Esophagus (tissue), 2 donors: ENCODE measurements around the gene UAP1L1. TPM values are rescaled to one million over a fixed set of nuclear protein-coding genes. Genes with fewer than 3 reads are reported as not detected.

Source experiments
- H3K27ac ChIP-seq, 2 donors: one replicate each; pipeline ENCODE4 v1.5.1; 2013; ENCODE audit warnings: low read depth in 2 of 2, mild to moderate bottlenecking in 2 of 2, inconsistent platforms in 1 of 2, low read length in 1 of 2, moderate library complexity in 1 of 2
- H3K27me3 ChIP-seq, 2 donors: one replicate each; pipeline ENCODE4 v1.6.1; 2013; ENCODE audit warnings: low read length in 2 of 2, control low read depth in 1 of 2, mild to moderate bottlenecking in 1 of 2; ENCODE audit not compliant: insufficient read depth in 2 of 2, control insufficient read depth in 1 of 2
- H3K36me3 ChIP-seq, 2 donors: one replicate each; pipeline ENCODE4 v1.6.1; 2013; ENCODE audit warnings: low read length in 1 of 2; ENCODE audit not compliant: control insufficient read depth in 2 of 2, insufficient read depth in 2 of 2
- H3K4me1 ChIP-seq, 2 donors: one replicate each; pipeline ENCODE4 v1.6.1; 2013; ENCODE audit warnings: low read length in 1 of 2; ENCODE audit not compliant: control insufficient read depth in 2 of 2, insufficient read depth in 2 of 2
- H3K4me3 ChIP-seq, 2 donors: one replicate each; pipeline ENCODE4 v1.5.1; 2013; ENCODE audit warnings: low read length in 2 of 2, mild to moderate bottlenecking in 2 of 2, low read depth in 1 of 2, moderate library complexity in 1 of 2
- H3K9me3 ChIP-seq, 2 donors: one replicate each; pipeline ENCODE4 v1.6.1; 2013; ENCODE audit warnings: mild to moderate bottlenecking in 2 of 2, low read depth in 1 of 2, low read length in 1 of 2, moderate library complexity in 1 of 2; ENCODE audit not compliant: control insufficient read depth in 2 of 2, insufficient read depth in 1 of 2
- WGBS, 2 donors: extraction: QIAGEN DNeasy Blood & Tissue Kit; methylation state at CpG; one replicate each; pipeline ENCODE4 v1.1.7; 2013; 5-methylcytosine and 5-hydroxymethylcytosine counted together
- polyA plus RNA-seq, 2 donors: library from polyadenylated mRNA; stranded (reverse); fragments of 200-250 nt; gene quantifications; one replicate each; pipeline ENCODE4 v1.2.3, GENCODE V29; 2013
- donor health status: healthy with polysubstance abuse.
- donor health status: Bipolar disorder and iron deficiency.

The UAP1L1 gene
- polyA plus RNA-seq, 2 donors = 2.9 to 3.8 TPM

- H3K27ac ChIP-seq = no peak overlapping the region
- H3K9me3 ChIP-seq = no peaks in the 10 kb centered on the region
- H3K27me3 ChIP-seq = peaks cover 0 to 3% of the 10 kb centered on the region in 2 donors
- no peak overlapping the region for H3K4me3 ChIP-seq
- 55 to 69% methylated on average over 15 to 16 of the region's 16 CpGs for WGBS, 2 donors
- peaks cover 0 to 3% of the 10 kb centered on the region in 2 donors for H3K36me3 ChIP-seq
- H3K4me1 ChIP-seq = peaks cover 8 to 20% of the 10 kb centered on the region in 2 donors
These were observed 36.2 kb upstream of the UAP1L1 start for GRCh38 chr9:137041124-137041523.

GRCh38 chr9:137042751-137043727 is 34.3 kb upstream of the UAP1L1 start:
- Histone ChIP-seq H3K4me1 (peaks cover 13 to 23% of the 10 kb centered on the region in 2 donors), H3K4me3 (no peak overlapping the region), H3K36me3 (peaks cover 0 to 3% of the 10 kb centered on the region in 2 donors), H3K27ac (peak overlapping the region; percentile 26 to 56), H3K27me3 (peaks cover 0 to 3% of the 10 kb centered on the region in 2 donors), H3K9me3 (no peaks in the 10 kb centered on the region)
- WGBS, 2 donors = 76 to 81% methylated on average over 36 of the region's 36 CpGs

DNA sequence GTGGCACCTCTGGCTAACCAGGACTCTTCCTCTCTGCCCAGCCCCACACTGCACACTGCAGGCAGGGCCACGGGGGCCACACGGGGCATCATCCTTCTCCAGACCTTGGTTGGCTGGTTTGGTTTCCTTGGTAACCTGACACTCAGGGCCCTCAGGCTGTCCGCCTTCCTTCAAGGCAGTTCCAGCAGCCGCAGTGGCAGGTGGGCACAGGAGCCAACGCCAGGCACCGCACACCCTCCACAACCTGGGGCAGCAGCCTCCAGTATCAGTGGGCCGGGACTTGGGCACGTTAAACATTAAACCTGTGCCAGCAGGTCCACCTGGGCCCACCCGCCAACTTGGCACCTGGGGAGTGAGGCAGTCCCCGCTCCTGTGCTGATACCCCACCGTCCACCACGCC is 33.3 kb upstream of the UAP1L1 start:
- WGBS, 2 donors = 45 to 46% methylated on average over 12 of the region's 12 CpGs
- Histone ChIP-seq H3K36me3 (peaks cover 0 to 3% of the 10 kb centered on the region in 2 donors), H3K27me3 (peaks cover 0 to 3% of the 10 kb centered on the region in 2 donors), H3K27ac (peak overlapping the region; percentile 19 to 45), H3K9me3 (no peaks in the 10 kb centered on the region), H3K4me1 (peaks cover 13 to 26% of the 10 kb centered on the region in 2 donors), H3K4me3 (peak overlapping the region in 1 of 2 donors; percentile 25)

DNA sequence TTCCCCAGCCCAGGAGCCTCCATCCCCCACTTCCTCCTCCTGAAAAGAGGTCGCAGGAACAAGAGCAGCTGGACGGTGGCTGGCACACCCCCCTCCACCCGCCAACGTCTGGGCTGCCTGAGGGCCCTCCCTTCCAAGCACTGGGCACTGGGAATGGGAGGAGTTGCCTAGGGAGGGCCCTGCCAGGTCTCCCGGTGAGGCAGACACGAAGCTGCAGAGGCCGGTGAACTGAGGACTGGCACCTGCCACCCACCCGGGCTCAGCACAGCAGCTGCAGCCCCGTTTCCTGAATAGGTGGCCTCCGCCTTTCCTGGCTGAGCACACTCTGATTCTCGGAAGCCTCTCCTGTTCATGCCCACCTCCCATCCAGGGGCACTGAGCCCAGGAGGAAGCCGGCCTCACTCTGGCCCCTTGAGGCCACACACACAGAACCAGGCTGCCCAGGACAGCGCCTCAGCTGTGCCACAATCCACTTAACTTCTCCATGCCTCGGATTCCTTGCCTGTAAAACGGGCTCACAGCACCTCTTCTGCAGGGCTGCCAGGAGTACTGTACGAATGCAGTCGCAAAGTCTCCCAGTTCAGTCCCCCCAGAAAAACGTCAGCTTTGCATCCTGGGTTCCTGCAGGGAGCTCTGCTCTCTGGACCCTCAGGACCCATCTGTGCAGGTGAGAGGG is 32.7 kb upstream of the UAP1L1 start:
- Histone ChIP-seq H3K27ac (peak overlapping the region; percentile 19 to 79), H3K27me3 (peaks cover 0 to 3% of the 10 kb centered on the region in 2 donors), H3K9me3 (no peaks in the 10 kb centered on the region), H3K4me3 (peak overlapping the region; percentile 42 to 55), H3K36me3 (peaks cover 0 to 3% of the 10 kb centered on the region in 2 donors), H3K4me1 (peaks cover 13 to 28% of the 10 kb centered on the region in 2 donors)
- WGBS, 2 donors = 19 to 22% methylated on average over 18 of the region's 18 CpGs

GRCh38 chr9:137045294-137046087 is 31.8 kb upstream of the UAP1L1 start:
- 2 to 5% methylated on average over 73 to 96 of the region's 96 CpGs for WGBS, 2 donors
- Histone ChIP-seq H3K4me3 (peak overlapping the region; percentile 42 to 55), H3K27ac (peak overlapping the region; percentile 9 to 79), H3K9me3 (peaks cover 0 to 2% of the 10 kb centered on the region in 2 donors), H3K36me3 (peaks cover 0 to 2% of the 10 kb centered on the region in 2 donors), H3K27me3 (peaks cover 0 to 7% of the 10 kb centered on the region in 2 donors), H3K4me1 (peaks cover 13 to 28% of the 10 kb centered on the region in 2 donors)

DNA sequence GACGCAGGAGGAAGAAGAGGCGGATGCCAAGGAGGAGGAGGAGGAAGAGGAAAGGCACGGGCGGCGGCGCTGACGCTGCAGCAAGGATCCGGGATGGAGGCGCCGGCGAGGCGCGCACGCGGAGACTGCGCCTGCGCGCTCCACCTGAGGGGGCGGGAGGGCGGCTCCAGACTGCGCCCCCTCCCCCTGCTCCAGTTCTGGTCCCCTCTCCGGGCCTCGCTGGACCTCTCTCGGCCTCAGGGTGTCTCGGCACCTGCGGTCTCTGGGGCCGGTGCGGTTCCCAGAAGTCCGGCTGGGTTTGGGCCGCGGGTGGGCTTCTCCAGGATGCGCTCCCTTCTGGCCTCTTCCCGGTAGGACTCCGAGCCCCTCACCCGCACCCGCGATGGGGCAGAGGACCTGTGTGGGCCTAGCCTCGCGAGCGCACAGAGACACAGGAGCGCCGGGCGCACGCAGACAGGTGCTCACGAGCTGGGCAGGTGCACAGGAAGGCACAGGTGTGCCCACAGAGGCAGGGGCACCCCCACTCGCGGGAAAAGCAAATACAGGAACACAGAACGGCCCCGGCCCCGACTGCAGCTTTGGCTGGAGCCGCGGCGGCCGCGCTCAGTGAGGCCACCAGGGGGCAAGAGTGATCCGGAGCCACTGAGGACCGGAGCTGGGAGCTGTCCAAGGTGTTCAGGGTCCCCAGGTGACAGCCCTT is 31.1 kb upstream of the UAP1L1 start, which contains the start of gene NPDC1:
NPDC1 (minus strand) TSS at position 90 of the 700 bp plus-strand sequence. CDS start 188 bp downstream, outside the sequence.
- H3K27ac ChIP-seq = peak within 1 kb of the TSS; percentile 28 to 79
- peak within 1 kb of the TSS; percentile 42 to 55 for H3K4me3 ChIP-seq
- 0% methylated on average over 38 to 57 of the region's 57 CpGs for WGBS, 2 donors
- H3K27me3 ChIP-seq = peaks cover 0 to 7% of the 10 kb centered on the region in 2 donors
- peaks cover 13 to 28% of the 10 kb centered on the region in 2 donors for H3K4me1 ChIP-seq
- no peaks in the 10 kb centered on the region for H3K36me3 ChIP-seq
- peaks cover 0 to 2% of the 10 kb centered on the region in 2 donors for H3K9me3 ChIP-seq

DNA sequence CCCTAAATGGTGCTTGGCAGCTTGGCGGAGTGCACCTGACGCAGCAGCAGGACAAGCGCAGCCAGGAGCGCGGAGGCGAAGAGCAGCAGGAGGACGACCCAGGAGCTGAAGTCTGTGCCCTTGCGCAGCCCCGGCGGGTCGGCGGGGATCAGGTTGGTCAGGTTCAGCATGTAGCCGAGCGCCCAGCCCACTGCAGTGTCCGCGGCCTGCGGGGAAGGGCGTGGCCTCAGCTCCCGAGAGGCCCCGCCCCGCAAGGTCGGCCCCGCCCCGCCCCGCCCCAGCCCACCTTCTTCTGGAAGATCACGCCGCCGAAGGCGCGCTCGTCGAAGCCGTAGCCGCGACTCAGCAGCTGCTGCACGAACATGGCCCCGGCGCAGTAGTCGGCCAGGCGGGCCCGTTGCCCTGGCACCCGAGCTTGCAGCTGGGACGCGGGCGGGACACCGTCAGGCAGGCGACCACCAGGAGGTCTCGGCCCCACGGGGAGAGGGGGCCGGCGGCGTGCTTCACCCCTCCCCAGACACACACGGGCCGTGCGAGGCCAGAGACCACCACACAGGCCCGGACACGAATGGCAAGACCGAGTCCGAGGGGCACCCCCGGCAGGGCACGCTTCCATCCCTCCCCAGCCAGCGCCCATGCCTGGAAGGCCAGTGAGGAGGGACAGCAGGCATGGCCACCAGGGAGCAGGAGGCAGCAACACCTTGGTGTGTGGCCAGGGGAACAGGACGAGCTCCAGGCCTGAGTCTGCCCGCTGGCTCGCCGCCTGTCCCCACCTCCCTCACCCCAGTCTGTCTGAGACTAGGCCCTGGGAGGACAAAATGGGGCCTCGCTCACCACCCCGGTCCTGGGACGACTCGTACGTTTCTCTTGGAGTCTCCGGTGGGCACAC is 28.4 kb upstream of the UAP1L1 start:
- Histone ChIP-seq H3K27ac (no peak overlapping the region), H3K4me1 (peaks cover 10 to 35% of the 10 kb centered on the region in 2 donors), H3K4me3 (no peak overlapping the region), H3K9me3 (peaks cover 0 to 2% of the 10 kb centered on the region in 2 donors), H3K27me3 (peaks cover 0 to 7% of the 10 kb centered on the region in 2 donors), H3K36me3 (no peaks in the 10 kb centered on the region)
- WGBS, 2 donors = 36 to 42% methylated on average over 52 to 72 of the region's 72 CpGs
